Measurements from ENCODE around the gene SEMA5A.

GRCh38 chr5:9453480-9454011 is 92.3 kb downstream of the SEMA5A start:
- TF ChIP-seq RFX5 (IDR thresholded peaks at IDR 0.05; ENCODE audit: low read depth, low read length) (no peak), NFYB (CRISPR knock-in tag; IDR thresholded peaks at IDR 0.05) (no peak), SP140L (CRISPR knock-in tag; IDR thresholded peaks at IDR 0.05; ENCODE audit: borderline replicate concordance) (no peak), CTCF (CRISPR knock-in tag; IDR thresholded peaks at IDR 0.05) (no peak), ZNF513 (CRISPR knock-in tag; conservative IDR thresholded peaks at IDR 0.05) (no peak), CEBPG (CRISPR knock-in tag; IDR thresholded peaks at IDR 0.05) (no peak)
